K562 (cell line): ENCODE data around the gene SLC44A1. TPM values are rescaled to one million over a fixed set of nuclear protein-coding genes. Genes with fewer than 3 reads are reported as not detected.
A peak's percentile ranks its signal among the peaks of the same experiment; 100 is the strongest.

Experiments
- ARID2 ChIP-seq: fragments of 450-650 bp; IDR thresholded peaks from 2 replicates; pipeline ENCODE4 v1.6.1; 2017; ENCODE audit warnings: antibody characterized with exemption, mild to moderate bottlenecking
- CEBPB ChIP-seq: fragments of 450-650 bp; IDR thresholded peaks from 2 replicates; pipeline ENCODE4 v1.6.1; 2016; ENCODE audit warnings: missing genetic modification characterization, missing compliant biosample characterization
- GATA2 ChIP-seq: sonication (generic); formaldehyde crosslinking; IDR thresholded peaks from 2 replicates; pipeline ENCODE4 v1.4.0; 2020; ENCODE audit warnings: mild to moderate bottlenecking, missing genetic modification reagents
- HMGN3 ChIP-seq: IDR thresholded peaks from 2 replicates; pipeline ENCODE4 v1.6.1; 2011; ENCODE audit warnings: borderline replicate concordance, low read depth, mild to moderate bottlenecking, mixed read lengths, low read length; ENCODE audit not compliant: insufficient read length; ENCODE audit errors: extremely low read depth
- HNRNPL ChIP-seq: fragments of 200-400 bp; formaldehyde crosslinking; IDR thresholded peaks from 2 replicates; pipeline ENCODE4 v1.6.1; 2017; ENCODE audit warnings: low read depth, mild to moderate bottlenecking, low read length
- JUND ChIP-seq, 2 experiments: IDR thresholded peaks; 2 replicates in 1 of 2; 3 replicates in 1 of 2; pipeline ENCODE4 v1.6.1; 2011; ENCODE audit warnings: borderline replicate concordance in 2 of 2, low read depth in 2 of 2, low read length in 2 of 2, improper control_type of control experiment in 1 of 2, missing biosample characterization in 1 of 2, missing genetic modification characterization in 1 of 2, missing genetic modification reagents in 1 of 2
- MAZ ChIP-seq, 2 experiments: fragments of 450-650 bp in 1 of 2; sonication (generic) in 1 of 2; formaldehyde crosslinking; IDR thresholded peaks in 1 of 2; conservative IDR thresholded peaks in 1 of 2; 2 replicates each; pipeline versions ENCODE4 v1.4.0 to v1.5.0; 2020; ENCODE audit warnings: mild to moderate bottlenecking in 1 of 2, missing genetic modification reagents in 1 of 2
- MLX ChIP-seq, 2 experiments: fragments of 450-650 bp in 1 of 2; sonication (generic) in 1 of 2; formaldehyde crosslinking; conservative IDR thresholded peaks; 2 replicates each; pipeline versions ENCODE4 v1.4.0 to v1.8.1; 2020 to 2022; ENCODE audit warnings: mild to moderate bottlenecking in 1 of 2, missing genetic modification reagents in 1 of 2
- NFYB ChIP-seq: IDR thresholded peaks from 2 replicates; pipeline ENCODE4 v1.6.1; 2011; ENCODE audit warnings: mild to moderate bottlenecking, moderate library complexity; ENCODE audit not compliant: insufficient read length; ENCODE audit errors: extremely low read depth
- POLR2B ChIP-seq: fragments of 450-650 bp; IDR thresholded peaks from 2 replicates; pipeline ENCODE4 v1.6.1; 2018; ENCODE audit warnings: low read depth; ENCODE audit not compliant: partially characterized antibody
- POLR3A ChIP-seq: IDR thresholded peaks from 2 replicates; pipeline ENCODE4 v1.6.1; 2011; ENCODE audit warnings: borderline replicate concordance, mild to moderate bottlenecking, moderate library complexity; ENCODE audit not compliant: insufficient read length, insufficient read depth; ENCODE audit errors: extremely low read depth
- SUPT5H ChIP-seq: fragments of 450-650 bp; IDR thresholded peaks from 2 replicates; pipeline ENCODE4 v1.6.1; 2016
- THRAP3 ChIP-seq: fragments of 450-650 bp; IDR thresholded peaks from 2 replicates; pipeline ENCODE4 v1.6.1; 2016; ENCODE audit warnings: mild to moderate bottlenecking, inconsistent platforms, borderline replicate concordance
- ZNF134 ChIP-seq: fragments of 250-450 bp; sonication (Bioruptor Pico); conservative IDR thresholded peaks from 2 replicates; pipeline ENCODE4 v1.4.0; 2020
- ZNF174 ChIP-seq: fragments of 250-450 bp; sonication (Bioruptor Pico); IDR thresholded peaks from 2 replicates; pipeline ENCODE4 v1.4.0; 2020; ENCODE audit warnings: mild to moderate bottlenecking
- ZNF23 ChIP-seq: fragments of 250-450 bp; sonication (Bioruptor Pico); IDR thresholded peaks from 2 replicates; pipeline ENCODE4 v1.4.0; 2020; ENCODE audit warnings: mild to moderate bottlenecking
- ZNF76 ChIP-seq: fragments of 250-450 bp; sonication (Bioruptor Pico); IDR thresholded peaks from 2 replicates; pipeline ENCODE4 v1.4.0; 2020; ENCODE audit warnings: mild to moderate bottlenecking, moderate library complexity, borderline replicate concordance
- polyA plus RNA-seq, 8 experiments: library from polyadenylated mRNA; depleted of rRNA in 4 of 8; stranded (reverse) in 5 of 8; unstranded in 3 of 8; fragments of >200 nt; fragmentation: Nextera tagmentation in 2 of 8; fragmentation: Illumina TruSeq in 1 of 8; extraction: Ambion mirVana in 2 of 8; extraction: Trizol in 1 of 8; gene quantifications; 2 replicates each; pipeline versions ENCODE4 v1.2.1 to v1.2.3, GENCODE V29; 2011 to 2014; ENCODE audit warnings: inconsistent platforms in 1 of 8, missing spikeins in 1 of 8
- total RNA-seq, 7 experiments: library from RNA; depleted of rRNA in 6 of 7; stranded (reverse); fragments of >200 nt in 6 of 7; fragmentation: Illumina TruSeq in 2 of 7; extraction: Trizol in 2 of 7; gene quantifications; 2 replicates each; pipeline versions ENCODE4 v1.2.1 to v1.2.3, GENCODE V29; 2011 to 2021; ENCODE audit warnings: low replicate concordance in 1 of 7
- TF ChIP-seq, protein P1 (sequence below): fragments of 150-350 bp; conservative IDR thresholded peaks from 2 replicates; pipeline ENCODE4 v1.6.1; 2014; ENCODE audit warnings: low read length
- TF ChIP-seq, protein P2 (sequence below): fragments of 250-450 bp; sonication (Bioruptor Pico); IDR thresholded peaks from 2 replicates; pipeline ENCODE4 v1.5.0; 2020; ENCODE audit warnings: mild to moderate bottlenecking, borderline replicate concordance

The SLC44A1 gene
- total and polyA plus RNA-seq, 9 of the 15 experiments (the other 6 are each of a cell fraction or from before 2014, with no cell fraction given), result 0.11 to 0.59 (median 0.30) TPM

DNA sequence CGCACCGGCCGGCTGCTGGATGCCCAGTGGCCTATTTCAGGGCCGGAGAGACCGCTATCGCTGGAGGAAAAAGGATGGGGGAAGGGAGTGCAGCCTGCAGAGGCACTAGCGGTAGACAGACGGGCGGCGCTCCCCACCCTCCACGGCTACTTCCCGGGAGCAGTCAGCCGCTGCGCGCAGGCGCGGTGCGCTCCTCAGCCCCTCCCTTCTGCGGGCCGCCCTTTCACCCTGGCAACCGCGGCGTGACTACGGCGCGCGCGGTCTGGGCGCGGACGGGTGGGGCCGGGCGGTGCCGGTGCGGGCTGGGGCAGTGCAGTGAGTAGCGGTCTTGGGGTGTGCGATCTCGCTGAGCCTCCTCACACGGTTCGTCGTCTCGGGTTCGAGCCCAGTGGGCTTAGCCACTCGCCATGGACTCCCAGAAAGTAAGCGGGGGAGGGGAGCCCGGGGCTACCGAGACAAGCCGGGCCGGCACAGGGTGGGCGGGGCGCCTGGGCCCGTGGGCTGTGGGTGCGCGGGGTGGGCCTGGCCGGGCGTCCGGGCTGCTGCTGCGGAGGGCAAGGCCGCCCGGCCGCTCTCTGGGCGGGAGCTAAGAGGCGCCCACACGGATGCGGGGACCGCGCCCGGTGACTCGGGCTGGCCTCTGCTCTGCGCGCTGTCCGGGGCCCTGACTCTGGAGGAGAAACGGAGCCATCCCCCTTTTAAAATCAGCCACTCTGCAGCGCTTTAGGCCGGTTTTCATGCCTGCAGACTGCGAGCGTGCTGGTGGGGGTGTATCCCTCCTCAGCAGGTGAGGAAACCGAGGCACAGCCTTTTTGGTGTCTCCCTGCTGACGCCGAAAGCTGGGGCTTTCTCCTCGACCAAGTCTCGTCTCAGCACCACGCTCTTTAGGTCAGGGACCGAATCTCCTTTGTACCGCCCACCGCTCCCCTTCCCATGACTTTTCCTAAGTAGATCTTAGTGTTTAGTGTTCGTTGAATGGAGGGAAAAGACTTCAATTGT, 203.7 kb downstream of the SLC44A1 start, which contains the start of gene FSD1L (continued):
- 0 out of 2 replicates have a peak, but pooled peaks have one; percentile 27 for TF ChIP-seq JUND (IDR thresholded peaks at IDR 0.05; ENCODE audit: borderline replicate concordance, low read depth, low read length)
- no peak; the same call in 2 of the 3 replicates for TF ChIP-seq JUND (tag; IDR thresholded peaks at IDR 0.05; ENCODE audit: borderline replicate concordance, low read depth, low read length)
- TF ChIP-seq NFYB, result no peak
- TF ChIP-seq ARID2, result no peak
- peak; percentile 76 for TF ChIP-seq HMGN3
- no peak for TF ChIP-seq HNRNPL
- TF ChIP-seq ZNF23 (CRISPR knock-in tag), result no peak
- TF ChIP-seq THRAP3, result no peak
- no peak for TF ChIP-seq MLX (CRISPR knock-in tag; conservative IDR thresholded peaks at IDR 0.05)
- TF ChIP-seq, protein P1, sequence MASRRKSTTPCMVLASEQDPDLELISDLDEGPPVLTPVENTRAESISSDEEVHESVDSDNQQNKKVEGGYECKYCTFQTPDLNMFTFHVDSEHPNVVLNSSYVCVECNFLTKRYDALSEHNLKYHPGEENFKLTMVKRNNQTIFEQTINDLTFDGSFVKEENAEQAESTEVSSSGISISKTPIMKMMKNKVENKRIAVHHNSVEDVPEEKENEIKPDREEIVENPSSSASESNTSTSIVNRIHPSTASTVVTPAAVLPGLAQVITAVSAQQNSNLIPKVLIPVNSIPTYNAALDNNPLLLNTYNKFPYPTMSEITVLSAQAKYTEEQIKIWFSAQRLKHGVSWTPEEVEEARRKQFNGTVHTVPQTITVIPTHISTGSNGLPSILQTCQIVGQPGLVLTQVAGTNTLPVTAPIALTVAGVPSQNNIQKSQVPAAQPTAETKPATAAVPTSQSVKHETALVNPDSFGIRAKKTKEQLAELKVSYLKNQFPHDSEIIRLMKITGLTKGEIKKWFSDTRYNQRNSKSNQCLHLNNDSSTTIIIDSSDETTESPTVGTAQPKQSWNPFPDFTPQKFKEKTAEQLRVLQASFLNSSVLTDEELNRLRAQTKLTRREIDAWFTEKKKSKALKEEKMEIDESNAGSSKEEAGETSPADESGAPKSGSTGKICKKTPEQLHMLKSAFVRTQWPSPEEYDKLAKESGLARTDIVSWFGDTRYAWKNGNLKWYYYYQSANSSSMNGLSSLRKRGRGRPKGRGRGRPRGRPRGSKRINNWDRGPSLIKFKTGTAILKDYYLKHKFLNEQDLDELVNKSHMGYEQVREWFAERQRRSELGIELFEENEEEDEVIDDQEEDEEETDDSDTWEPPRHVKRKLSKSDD, result 0 out of 2 replicates have a peak, but pooled peaks have one; percentile 22
- peak; percentile 98 for TF ChIP-seq MAZ (CRISPR knock-in tag; conservative IDR thresholded peaks at IDR 0.05 in 1 of 2, IDR thresholded peaks at IDR 0.05 in 1 of 2)
- TF ChIP-seq ZNF134, result no peak
- TF ChIP-seq POLR2B, result peak; percentile 42
- no peak for TF ChIP-seq ZNF76 (CRISPR knock-in tag)
- TF ChIP-seq GATA2 (CRISPR knock-in tag), result no peak
- TF ChIP-seq CEBPB (tag), result no peak
- TF ChIP-seq, protein P2, sequence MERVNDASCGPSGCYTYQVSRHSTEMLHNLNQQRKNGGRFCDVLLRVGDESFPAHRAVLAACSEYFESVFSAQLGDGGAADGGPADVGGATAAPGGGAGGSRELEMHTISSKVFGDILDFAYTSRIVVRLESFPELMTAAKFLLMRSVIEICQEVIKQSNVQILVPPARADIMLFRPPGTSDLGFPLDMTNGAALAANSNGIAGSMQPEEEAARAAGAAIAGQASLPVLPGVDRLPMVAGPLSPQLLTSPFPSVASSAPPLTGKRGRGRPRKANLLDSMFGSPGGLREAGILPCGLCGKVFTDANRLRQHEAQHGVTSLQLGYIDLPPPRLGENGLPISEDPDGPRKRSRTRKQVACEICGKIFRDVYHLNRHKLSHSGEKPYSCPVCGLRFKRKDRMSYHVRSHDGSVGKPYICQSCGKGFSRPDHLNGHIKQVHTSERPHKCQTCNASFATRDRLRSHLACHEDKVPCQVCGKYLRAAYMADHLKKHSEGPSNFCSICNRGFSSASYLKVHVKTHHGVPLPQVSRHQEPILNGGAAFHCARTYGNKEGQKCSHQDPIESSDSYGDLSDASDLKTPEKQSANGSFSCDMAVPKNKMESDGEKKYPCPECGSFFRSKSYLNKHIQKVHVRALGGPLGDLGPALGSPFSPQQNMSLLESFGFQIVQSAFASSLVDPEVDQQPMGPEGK (CRISPR knock-in tag), result no peak
- TF ChIP-seq ZNF174 (CRISPR knock-in tag), result no peak
- TF ChIP-seq SUPT5H, result peak; percentile 49; the same call in 1 of the 2 replicates
- TF ChIP-seq POLR3A, result no peak
